Activated CD8-positive, alpha-beta memory T cell treated with anti-CD3 and anti-CD28 coated beads, Interleukin-2, amount 50 U/mL, for 24 hours (primary cell): ENCODE results near the gene AOC2.
"Not testable (repeated sequence)": the region's sequence is repeated elsewhere in the genome, so short reads cannot be mapped to it uniquely, and the experiment has no call there.

Experiments
- DNase-seq: peaks from one replicate; pipeline ENCODE4 v3.0.0-alpha.2; 2020; ENCODE audit errors: extremely low read depth

Gene AOC2

DNA sequence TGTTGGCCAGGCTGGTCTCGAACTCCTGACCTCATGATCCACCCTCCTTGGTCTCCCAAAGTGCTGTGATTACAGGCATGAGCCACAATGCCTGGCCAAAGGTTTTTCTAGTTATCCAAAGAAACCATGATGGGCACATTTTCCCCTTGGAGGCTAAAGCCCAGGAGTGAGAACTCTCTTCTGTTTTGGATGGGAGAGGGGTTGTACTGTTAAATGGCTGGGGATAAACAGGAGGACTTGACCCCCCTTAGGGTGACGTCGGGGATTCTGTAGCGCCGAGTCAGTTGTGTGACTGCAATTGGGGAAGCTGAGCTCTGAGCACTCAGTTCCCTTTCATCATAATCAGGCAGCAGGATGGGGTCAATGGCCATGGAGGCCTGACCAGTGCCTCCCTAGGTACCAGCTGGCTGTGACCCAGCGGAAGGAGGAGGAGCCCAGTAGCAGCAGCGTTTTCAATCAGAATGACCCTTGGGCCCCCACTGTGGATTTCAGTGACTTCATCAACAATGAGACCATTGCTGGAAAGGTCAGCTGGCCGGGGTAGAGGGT lies 10.7 kb downstream of the AOC2 start:
- no peak for DNase-seq

DNA sequence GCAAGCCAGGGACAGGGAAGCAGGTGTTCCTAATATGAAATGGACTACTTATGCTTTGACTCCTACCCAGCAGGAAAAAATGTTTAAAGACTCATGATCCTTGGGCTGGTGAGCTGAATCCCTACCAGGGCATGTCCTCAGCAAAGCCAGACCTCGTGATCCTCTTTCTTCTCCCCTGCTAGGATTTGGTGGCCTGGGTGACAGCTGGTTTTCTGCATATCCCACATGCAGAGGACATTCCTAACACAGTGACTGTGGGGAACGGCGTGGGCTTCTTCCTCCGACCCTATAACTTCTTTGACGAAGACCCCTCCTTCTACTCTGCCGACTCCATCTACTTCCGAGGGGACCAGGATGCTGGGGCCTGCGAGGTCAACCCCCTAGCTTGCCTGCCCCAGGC lies 11.7 kb downstream of the AOC2 start:
- DNase-seq = not testable (repeated sequence)

DNA sequence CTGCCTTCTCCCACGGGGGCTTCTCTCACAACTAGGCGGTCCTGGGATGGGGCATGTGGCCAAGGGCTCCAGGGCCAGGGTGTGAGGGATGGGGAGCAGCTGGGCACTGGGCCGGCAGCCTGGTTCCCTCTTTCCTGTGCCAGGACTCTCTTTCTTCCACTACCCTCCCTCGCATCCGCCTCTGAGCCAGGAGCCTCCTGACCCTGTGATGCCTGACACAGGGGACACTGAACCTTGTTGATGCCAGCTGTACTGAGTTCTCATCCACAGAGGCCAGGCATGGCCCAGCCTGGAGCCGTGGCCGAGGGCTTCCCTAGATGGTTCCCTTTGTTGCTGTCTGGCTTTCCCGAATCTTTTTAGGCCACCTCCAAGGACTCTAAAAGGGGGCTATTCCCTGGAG lies 12.1 kb downstream of the AOC2 start:
- not testable (repeated sequence) for DNase-seq

DNA sequence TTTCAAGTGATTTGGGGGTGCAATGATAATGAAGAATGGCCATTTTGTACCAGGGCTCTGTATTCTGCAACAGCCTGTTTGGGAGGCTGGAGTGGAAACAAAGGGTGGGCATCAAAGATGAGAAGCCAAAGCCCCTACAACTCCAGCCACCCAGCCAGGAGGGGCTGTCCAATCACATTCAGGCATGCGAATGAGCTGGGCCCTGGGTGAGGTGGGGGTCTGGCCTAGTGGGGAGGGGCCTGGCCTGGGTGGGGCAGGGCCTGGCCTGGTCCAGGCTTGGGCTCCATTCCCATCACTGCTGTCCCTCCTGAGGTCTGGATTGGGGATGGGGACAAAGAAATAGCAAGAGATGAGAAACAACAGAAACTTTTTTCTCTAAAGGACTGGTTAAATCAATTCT lies 13.0 kb downstream of the AOC2 start:
- DNase-seq = no peak

DNA sequence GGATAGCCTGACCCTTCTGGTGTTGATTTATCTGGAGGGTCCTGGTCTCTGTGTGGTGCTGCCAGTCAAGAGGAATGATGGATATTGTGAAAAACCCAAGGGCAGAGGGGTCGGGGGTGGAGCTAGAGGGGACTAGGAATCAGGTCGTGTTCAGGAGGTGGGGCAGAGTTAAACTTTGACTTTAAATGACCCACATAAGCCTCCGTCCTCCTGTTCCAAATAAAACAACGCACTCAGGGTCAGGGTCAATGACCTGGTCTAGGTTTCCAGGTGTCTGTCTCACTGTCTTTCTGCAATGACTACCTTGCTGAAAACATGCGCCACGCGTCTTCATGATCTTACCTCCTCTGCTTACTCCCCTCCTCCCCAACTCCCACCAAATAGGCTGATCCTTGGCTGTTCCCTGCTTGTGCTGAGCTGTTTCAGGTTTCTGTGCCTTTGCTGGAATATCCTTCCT lies 21.3 kb downstream of the AOC2 start:
- no peak for DNase-seq

DNA sequence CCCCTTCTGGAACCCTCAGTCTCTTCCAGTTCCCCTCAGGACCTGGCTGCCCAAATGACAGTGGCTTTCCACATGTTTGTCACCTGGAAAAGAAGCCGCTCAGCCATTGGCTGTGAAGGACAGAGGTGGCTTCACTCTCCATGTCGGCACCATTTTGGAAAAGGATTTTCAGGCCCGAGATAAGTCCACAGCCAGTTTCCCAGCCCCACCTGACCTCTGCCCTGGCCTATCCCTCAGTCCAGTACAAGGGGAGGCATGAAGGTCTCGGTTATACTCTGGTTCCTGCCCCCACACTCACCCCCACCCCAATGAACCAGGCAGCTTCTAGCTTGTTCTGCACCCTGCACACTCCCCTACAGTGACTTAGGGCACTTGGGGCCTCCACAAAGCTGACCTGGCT lies 21.8 kb downstream of the AOC2 start:
- no peak for DNase-seq

DNA sequence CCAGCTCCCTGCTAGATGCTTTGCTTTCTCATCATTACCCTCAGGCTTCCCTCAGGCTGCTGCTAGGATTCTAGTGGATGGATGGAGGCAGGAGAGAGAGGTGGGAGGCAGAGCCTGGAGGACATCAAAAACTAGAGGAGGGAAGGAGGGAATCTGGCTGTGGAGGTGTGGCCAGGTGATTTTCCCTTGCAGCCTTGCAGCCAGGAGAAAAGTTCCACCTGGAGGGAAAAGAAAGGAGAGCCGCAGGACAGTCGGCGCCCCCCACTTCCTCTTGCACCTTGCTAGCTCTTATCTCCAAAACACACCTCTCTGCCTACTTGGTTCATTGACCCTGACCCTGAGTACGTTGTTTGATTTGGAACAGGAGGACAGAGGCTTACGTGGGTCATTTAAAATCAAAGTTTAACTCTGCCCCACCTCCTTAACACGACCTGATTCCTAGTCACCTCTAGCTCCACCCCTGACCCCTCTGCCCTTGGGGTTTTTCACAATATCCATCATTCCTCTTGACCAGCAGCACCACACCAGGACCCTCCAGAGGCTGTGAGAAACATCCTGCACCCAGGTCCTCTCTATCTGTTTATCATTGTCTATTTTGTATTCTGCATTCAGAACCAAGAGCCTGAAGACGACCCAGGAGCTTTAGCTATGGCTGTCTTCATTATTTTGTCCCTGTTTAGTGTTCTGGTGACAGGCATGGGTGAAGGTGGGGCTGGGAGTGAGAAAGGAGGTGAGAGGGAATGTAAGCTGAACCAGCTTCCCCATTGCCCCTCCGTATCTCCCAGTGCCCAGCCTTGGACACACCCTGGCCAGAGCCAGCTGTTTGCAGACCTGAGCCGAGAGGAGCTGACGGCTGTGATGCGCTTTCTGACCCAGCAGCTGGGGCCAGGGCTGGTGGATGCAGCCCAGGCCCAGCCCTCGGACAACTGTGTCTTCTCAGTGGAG lies 22.5 kb downstream of the AOC2 start:
- no peak for DNase-seq

DNA sequence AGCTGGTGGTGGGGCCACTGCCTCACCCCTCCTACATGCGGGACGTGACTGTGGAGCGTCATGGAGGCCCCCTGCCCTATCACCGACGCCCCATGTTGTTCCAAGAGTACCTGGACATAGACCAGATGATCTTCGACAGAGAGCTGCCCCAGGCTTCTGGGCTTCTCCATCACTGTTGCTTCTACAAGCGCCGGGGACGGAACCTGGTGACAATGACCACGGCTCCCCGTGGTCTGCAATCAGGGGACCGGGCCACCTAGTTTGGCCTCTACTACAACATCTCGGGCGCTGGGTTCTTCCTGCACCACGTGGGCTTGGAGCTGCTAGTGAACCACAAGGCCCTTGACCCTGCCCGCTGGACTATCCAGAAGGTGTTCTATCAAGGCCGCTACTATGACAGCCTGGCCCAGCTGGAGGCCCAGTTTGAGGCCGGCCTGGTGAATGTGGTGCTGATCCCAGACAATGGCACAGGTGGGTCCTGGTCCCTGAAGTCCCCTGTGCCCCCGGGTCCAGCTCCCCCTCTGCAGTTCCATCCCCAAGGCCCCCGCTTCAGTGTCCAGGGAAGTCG lies 23.4 kb downstream of the AOC2 start:
- not testable (repeated sequence) for DNase-seq

DNA sequence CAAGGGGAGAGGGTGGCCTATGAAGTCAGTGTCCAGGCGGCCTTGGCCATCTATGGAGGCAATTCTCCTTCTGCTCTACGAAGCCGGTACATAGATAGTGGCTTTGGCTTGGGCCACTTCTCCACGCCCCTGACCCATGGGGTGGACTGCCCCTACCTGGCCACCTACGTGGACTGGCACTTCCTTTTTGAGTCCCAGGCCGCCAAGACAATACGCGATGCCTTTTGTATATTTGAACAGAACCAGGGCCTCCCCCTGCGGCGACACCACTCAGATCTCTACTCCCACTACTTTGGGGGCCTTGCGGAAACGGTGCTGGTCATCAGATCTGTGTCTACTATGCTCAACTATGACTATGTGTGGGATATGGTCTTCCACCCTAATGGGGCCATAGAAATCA lies 24.0 kb downstream of the AOC2 start:
- DNase-seq = no peak

DNA sequence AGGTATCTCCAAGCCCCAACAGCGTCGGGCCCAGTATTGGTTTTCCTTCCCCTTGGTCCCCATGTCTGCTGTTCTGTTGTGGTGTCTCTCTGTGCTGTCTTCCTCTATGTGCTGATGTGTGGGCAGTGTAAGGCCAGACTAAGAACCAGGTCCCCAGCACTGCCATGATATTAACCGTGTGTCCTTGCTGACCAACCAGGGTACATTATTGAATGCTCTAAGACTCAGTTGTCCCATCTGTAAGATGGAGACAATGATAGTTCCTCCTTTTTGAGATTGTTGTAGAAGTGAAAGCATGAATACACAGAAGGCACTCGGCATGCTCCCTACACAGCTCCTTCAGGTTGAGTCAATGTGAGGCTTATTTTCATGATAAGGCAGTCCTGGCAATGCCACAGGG lies 27.3 kb downstream of the AOC2 start:
- DNase-seq = no peak

DNA sequence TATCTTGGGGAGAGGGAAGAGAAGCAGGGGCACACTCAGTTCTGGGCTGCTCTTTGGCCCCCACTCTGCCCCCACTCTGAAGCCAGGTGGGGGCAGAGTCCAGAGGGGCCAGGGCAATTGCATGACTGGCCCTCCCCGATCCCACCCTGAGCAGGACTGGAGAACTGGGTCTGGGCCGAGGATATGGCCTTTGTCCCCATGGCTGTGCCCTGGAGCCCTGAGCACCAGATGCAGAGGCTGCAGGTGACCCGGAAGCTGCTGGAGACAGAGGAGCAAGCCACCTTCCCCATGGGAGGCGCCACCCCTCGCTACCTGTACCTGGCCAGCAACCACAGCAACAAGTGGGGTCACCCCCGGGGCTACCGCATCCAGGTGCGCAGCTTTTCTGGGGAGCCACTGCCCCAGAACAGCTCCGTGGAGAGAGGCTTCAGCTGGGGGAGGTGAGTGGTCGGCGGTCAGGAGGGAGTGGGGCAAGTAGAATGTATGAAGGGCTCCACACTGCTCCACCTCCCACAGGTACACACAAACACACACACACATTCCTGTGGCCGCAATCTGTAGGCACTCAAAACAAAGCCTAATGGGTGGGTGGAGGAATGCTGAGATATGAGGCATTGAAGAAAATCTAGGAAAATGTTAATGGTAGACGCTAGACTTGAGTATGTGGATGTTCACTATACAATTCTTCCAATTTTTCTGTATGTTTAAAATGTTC lies 28.0 kb downstream of the AOC2 start:
- DNase-seq = no peak

DNA sequence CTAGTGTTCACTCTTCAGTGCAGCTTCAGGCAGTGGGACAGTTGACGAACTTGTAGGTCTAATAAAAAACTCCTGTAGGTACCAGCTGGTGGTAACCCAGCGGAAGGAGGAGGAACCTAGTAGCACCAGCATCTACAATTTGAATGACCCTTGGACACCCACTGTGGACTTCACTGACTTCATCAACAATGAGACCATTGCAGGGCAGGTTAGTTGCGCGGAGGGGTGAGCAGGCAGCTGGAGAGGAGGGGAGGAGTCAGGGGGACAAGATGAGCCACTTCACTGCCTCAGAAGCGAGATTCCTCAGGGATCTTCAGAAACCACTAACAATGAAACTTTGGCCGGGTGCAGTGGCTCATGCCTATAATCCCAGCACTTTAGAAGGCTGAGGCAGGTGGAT lies 28.9 kb downstream of the AOC2 start:
- DNase-seq = no peak

DNA sequence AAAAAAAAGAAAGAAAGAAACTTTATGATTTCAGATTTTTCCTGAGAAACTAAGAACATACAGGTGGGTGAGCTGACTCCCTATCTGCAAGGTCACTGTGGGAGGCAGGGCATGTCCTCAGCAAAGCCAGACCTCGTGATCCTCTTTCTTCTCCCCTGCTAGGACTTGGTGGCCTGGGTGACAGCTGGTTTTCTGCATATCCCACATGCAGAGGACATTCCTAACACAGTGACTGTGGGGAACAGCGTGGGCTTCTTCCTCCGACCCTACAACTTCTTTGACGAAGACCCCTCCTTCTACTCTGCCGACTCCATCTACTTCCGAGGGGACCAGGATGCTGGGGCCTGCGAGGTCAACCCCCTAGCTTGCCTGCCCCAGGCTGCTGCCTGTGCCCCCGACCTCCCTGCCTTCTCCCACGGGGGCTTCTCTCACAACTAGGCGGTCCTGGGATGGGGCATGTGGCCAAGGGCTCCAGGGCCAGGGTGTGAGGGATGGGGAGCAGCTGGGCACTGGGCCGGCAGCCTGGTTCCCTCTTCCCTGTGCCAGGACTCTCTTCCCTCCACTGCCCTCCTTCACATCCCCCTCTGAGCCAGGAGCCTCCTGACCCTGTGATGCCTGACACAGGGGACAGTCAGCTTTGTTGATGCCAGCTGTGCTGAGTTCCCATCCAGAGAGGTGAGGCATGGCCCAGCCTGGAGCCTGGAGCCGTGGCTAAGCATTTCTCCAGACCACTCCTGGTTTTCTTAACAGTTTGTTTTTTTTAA lies 29.7 kb downstream of the AOC2 start:
- not testable (repeated sequence) for DNase-seq

DNA sequence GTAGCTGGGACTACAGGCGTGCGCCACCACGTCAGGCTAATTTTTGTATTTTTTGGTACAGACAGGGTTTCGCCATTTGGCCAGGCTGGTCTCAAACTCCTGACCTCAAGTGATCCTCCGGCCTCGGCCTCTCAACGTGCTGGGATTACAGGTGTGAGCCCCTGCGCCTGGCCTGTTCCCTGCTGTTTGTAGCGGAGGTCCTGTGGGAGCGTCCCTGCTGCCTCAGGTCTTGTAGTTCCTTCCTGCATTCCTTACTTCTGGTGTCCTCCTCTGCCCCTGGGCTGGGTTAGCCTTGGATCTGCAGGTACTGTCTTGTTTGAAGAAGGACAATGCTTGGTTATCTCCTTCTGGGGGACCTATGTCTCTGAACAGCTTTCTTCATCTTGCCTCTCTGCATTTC lies 32.7 kb downstream of the AOC2 start:
- DNase-seq = no peak

DNA sequence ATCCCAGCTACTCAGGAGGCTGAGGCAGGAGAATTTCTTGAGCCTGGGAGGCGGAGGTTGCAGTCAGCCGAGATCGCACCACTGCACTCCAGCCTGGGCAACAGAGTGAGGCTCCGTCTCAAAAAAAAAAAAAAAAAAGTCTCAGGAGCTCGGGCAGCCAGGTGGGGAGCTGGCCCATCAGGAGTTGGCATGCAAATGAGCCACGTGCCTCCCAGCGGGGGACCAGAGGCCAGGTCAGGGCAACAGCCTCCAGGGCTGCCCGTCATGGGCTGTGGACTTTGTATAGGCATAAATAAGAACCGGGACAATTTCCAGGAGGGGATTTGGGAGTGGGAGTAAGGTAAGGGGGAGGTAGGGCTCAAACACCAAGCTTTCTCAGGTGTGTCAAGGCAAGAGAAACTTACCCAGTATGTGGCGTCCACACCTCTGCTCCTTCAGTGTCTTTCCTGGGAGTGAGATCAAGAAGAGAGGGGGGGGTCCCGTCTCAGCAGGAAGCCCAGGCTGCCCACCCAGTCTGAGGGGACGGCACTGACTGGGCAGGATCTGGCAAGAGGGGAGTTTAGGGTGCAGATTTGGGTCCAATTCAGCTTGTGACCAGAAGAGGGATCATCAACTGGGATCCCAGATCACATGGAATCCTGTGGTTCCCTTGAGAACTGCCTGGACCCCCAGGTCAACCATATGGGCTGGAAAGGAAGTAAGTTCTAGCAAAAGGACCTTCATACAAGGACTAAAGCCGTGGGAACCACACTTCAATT lies 33.9 kb downstream of the AOC2 start:
- DNase-seq = no peak

DNA sequence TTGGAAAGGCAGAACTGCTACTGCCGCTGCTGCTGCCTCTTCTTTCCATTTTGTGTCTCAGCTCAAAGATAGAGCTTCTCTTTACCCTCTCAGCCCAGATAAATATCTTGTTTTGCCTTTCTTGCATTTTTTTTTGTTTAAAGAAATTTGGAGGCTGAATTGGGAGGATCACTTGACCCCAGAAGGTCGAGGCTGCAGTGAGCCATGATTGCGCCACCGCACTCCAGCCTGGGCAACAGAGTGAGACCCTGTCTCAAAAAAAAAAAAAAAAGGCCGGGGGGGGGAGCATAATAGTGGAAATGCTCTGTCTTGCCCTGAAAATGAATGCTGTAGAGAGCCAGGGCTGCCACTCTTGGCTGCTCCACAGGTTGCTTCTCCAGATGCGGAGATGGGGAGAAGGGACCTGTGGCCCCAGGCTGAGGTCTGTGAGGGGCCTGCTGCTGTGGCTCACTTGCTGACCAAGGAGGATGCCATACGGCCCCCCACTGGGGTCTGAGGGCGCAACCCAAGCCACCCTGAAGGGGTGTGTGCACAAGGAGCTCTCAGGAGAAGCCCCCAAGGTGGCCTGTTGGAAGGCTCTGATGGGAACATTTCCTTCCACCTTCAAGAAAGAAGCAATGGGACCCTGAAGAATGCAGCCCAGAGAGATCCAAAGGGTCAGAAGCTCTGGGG lies 34.7 kb downstream of the AOC2 start:
- no peak for DNase-seq

DNA sequence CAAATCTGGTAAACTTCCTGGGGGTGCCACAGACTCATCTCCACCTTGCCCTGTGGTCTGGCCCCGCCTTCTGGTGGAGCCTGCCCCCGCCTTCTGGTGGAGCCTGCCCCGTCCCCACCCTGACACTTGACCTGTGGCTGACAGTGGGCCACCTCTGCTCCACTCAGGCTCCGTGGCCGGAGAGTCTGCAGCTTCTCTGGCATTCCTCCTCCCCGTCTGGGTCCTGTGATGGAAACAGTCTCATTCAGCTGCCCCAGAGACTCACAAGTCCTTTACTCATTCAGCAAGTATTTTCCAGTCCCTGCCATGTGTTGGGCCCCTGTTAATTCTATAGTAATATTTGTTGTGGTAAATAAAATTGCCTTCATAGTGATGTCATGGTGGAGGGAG lies 35.2 kb downstream of the AOC2 start:
- DNase-seq = no peak

DNA sequence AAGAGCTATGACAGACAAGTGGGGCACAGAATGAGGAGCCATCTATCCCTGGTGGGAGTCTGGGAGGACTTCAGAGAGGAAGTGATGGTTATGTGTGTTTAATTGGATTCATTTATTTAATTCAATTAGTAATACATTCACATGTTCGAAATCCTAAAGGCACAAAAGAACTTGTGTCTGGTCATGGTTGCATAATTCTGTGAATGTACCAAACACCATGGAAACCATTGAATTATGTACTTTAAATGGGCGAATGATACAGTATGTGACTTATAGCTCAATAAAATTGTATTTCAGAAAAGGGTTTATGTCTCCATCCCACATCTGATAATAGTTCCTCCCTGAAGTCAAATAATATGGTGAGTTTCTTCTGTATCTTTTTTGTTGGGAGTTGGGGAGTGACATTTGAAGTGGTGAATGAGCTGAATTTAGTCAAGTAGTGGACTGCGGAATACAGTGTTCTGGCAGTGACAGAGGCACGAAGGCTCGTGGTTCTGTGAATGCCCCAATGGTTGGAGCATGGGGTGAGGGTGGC lies 36.5 kb downstream of the AOC2 start:
- no peak for DNase-seq

DNA sequence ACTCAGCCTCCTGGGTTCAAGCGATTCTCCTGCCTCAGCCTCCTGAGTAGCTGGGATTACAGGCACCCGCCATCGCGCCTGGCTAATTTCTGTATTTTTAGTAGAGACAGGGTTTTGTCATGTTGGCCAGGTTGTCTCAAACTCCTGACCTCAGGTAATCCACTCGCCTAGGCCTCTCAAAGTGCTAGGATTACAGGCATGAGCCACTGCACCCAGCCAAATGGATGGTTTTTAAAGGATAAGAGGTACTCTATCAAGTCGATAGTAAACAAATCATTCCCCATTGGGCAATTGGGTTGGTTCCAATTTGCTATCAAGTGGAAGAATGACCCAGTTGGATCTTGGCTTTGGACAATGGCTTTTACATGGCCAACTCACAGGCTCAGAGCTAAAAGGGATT lies 37.3 kb downstream of the AOC2 start:
- not testable (repeated sequence) for DNase-seq

DNA sequence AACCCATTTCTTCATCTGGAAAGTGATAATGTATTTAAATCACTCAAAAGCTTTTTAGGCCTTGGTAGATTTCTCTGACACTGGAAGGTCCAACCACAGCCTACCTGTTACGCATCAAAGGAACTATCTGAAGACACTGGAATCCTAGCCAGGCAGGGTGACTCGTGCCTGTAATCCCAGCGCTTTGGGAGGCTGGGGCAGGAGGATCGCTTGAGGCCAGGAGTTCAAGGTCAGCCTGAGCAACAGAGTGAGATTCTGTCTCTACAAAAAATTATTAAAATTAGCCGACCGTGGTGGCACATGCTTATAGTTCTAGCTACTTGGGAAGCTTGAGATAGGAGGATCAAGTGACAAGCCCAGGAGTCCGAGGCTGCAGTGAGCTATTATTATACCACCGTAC lies 37.8 kb downstream of the AOC2 start:
- DNase-seq = no peak
